Breast epithelium (tissue), 3 donors: ENCODE measurements around the gene WWC2.

ENCODE experiments used
- CTCF ChIP-seq, 3 donors: fragments of 450-650 bp; IDR thresholded peaks; one replicate each; pipeline ENCODE4 v1.5.1; 2016 to 2017; ENCODE audit warnings: antibody characterized with exemption in 3 of 3, mild to moderate bottlenecking in 3 of 3, moderate library complexity in 3 of 3
- POLR2AphosphoS5 ChIP-seq, 3 donors: sonication (generic); formaldehyde crosslinking; IDR thresholded peaks; one replicate each; pipeline ENCODE4 v1.6.1; 2017; ENCODE audit warnings: antibody characterized with exemption in 3 of 3

- TF ChIP-seq CTCF (IDR thresholded peaks at IDR 0.05) (no peak), POLR2AphosphoS5 (IDR thresholded peaks at IDR 0.05) (no peak)
Measured at GRCh38 chr4:183255487-183255886, 156.4 kb downstream of the WWC2 start.
